GM19351 (cell line): ENCODE results near the gene CCT2.
A peak's percentile ranks its signal among the peaks of the same experiment; 100 is the strongest.
"Not testable (repeated sequence)": the region's sequence is repeated elsewhere in the genome, so short reads cannot be mapped to it uniquely, and the experiment has no call there.

Experiments
- ATAC-seq: cut with Tn5 transposase; IDR thresholded peaks from one replicate; pipeline ENCODE4 v1.9.1; 2021; ENCODE audit warnings: mild to moderate bottlenecking, moderate library complexity; ENCODE audit not compliant: unreplicated experiment

Gene CCT2

GRCh38 chr12:69588527-69588926 is 3.3 kb downstream of the CCT2 start:
- no peak for ATAC-seq

DNA sequence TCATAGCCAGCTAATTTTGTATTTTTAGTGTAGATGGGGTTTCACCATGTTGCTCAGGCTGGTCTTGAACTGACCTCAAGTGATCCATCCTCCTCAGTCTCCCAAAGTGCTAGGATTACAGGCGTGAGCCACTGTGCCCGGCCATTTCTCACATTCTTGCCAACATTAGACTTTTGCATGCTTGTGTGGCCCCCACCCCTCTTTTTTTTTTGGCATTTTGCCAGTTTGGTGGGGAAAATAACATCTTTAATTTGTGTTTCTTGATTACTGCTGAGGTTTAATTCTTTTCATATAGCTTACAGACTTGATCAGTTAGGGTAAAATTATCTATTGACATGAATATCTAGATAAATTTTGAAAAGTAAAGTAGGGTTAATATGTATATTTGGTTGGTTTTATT is 3.8 kb downstream of the CCT2 start:
- ATAC-seq: no peak

DNA sequence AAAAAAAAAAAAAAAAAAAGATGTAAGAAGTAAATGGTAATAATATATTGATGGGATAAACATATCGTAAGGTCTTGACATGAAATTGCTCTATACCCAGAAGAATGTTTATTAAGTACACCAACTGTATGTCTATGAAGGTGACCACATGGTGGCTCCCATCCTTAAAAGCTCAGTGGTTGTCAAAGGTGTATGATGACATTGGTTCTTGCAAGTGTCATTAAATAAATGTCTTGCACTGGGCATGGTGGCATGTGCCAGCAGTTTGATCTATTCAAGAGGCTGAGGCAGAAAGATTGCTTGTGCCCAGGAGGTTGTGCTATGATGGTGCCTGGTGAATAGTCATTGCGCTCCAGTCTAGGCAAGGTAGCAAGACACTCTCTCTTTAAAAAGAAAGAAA is 10.4 kb downstream of the CCT2 start:
- ATAC-seq: no peak

DNA sequence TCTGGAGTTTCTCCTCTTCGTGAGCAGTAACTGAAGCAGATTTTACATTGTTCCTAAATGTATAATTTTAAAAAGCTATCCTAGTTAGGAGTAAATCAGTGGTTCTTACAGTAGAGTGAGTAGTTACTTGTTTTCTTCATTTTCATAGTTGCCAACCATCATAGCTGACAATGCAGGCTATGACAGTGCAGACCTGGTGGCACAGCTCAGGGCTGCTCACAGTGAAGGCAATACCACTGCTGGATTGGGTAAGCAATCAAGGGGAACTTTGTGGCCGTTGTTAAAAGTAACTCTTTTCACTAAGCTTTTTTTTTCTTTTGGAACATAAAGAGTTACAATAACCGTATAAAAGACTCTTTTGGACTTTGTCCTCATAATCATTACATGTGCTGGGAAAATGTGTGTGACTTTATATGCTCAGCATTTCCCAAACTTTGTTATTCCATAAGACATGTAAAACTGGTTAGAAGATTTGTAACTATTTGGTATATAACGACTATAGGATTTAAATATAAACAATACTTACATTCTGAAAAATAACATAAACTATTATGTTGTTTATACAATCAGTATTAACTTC is 13.0 kb downstream of the CCT2 start:
- no peak for ATAC-seq

DNA sequence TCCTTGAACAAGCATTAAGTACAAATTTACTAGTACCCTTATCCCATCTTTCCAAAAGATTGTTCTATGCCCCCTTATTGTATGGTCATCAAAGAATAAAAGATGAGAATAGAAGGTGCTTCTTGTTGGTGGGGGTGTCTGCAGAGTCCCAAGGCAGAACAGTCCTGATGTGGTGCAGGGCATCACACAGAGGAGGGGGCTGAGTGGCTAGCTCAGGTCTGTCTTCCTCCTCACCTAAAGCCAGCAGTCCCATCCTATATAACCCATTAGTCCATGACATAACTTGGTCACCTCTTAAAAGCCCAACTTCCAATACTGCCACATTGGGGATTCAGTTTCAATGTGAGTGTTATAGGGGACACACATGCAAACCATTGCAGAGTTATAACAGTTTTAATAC is 15.5 kb downstream of the CCT2 start:
- no peak for ATAC-seq

DNA sequence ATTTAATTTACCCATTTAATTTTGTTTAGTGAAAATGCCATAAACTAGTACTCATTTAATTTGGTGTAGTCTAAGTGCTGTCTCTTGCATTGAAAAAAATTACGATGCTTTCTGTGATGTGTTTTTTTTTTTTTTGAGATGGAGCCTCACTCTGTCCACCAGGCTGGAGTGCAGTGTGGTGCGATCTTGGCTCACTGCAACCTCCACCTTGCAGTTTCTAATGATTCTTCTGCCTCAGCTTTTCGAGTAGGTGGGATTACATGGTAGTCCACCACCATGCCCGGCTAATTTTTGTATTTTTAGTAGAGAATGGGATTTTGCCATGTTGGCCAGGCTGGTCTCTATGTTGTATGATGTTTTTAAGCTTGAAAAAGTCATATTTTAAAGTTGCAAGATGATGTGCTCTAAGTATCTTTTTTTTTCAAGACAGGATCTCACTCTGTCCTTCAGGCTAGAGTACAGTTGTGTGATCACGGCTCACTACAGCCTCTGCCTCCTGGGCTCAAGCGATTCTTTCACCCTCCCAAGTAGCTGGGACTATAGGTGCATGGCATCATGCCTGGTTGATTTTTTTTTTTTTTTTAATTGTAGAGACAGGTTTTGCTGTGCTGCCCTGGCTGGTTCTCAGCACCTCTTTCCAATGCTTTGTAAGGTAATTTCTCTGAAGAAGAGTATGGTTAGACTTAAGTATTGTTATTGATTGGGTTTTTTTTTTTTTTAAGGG is 16.9 kb downstream of the CCT2 start:
- ATAC-seq: no peak

DNA sequence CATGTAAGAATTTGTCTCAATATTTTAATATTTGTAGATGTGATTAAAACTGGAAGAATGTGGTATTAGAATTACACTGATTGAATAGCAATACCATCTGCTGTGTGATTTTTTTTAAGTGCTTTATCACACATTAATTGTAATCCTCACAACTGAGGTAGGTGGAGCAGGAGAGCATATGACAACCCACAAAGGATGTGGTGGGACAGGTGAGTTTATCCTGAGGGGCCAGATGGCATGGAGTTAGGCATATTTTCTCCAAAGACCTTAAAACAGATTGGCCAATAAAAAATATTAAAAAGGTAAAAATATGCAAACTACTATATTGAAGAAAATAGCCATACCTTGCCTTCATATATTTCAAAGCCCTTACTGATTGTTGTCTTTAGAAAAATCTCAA is 17.7 kb downstream of the CCT2 start:
- ATAC-seq: no peak

DNA sequence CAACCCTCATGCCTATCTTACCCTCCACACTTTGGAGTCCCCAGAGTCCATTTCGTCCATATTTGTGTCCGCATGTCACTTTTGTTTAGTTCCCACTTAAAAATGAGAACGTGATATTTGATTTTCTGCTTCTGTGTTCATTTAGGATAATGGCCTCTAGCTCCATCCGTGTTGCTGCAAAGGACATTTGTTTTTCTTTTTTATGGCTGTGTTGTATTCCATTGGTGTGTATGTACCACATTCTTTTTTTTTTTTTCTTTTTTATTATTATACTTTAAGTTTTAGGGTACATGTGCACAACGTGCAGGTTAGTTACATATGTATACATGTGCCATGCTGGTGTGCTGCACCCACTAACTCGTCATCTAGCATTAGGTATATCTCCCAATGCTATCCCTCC is 18.3 kb downstream of the CCT2 start:
- not testable (repeated sequence) for ATAC-seq

- ATAC-seq: not testable (repeated sequence)
These were observed 19.0 kb downstream of the CCT2 start for GRCh38 chr12:69604275-69604674.

- no peak for ATAC-seq
These were observed 22.9 kb downstream of the CCT2 start for GRCh38 chr12:69608114-69608513.

DNA sequence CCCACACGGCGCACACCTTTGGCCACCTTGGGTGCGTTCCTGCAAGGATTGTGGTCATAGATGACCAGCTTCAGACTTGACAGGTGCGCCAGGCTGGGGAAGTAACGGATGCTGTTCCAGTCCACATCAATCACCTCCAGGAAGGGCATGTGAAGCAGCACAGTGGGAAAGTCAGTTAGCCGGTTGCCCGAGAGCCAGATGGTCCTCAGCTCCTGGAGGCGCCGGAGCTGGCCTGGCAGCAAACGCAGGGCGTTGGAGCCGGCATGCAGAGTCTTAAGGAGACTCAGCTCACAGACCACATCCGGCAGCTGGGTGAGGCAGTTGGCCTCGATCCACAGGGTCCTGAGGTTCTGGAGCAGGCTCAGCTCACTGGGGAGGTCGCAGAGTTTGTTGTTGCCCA is 24.9 kb downstream of the CCT2 start:
- ATAC-seq: no peak

- no peak for ATAC-seq
These were observed 25.5 kb downstream of the CCT2 start, which contains the start of gene LRRC10 for GRCh38 chr12:69610729-69611128. Gene LRRC10, minus strand, starts transcription at chr12:69610907. Its CDS starts 69 bp downstream, at chr12:69610838.

GRCh38 chr12:69613351-69613750 is 28.1 kb downstream of the CCT2 start:
- ATAC-seq: no peak

- no peak for ATAC-seq
These were observed 30.8 kb downstream of the CCT2 start for GRCh38 chr12:69616025-69616424.

DNA sequence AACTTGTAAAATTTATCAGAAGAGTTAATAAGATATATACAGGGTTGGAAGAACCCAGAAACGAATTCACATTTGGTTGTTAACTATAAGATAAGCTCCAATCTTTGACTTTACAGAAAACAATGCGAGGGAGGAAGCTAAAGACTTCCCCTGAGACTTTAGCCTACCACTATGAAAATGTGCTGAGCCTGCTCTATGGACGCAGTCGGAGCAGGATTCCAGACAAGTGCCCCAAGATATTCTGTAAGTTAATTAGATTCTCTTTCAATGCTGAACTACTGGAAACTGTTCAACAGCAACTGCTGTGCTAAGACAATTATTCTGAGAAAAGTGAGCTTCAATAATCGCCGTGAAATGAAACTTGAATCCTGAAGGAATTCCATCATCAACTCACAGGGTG is 33.8 kb downstream of the CCT2 start:
- ATAC-seq: no peak

DNA sequence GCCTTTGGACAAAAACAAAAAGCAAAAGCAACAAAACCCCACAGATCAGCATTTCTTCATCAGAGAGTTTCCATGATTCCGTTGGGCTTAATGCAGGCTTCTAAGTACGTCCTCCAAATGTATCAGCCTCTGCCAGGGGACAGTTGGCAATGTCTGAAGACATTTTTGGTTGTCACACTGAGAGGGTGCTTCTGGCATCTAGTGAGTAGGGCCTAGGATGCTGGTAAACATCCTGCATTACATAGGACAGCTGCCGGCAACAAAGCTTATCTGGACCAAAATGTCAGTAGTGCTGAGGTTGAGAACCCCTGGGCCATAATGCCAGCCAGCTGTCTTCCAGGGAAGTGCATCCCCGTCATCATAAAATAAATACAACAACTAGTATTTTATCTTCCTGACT is 34.8 kb downstream of the CCT2 start:
- ATAC-seq: no peak

GRCh38 chr12:69620921-69621320 is 35.7 kb downstream of the CCT2 start:
- no peak for ATAC-seq

DNA sequence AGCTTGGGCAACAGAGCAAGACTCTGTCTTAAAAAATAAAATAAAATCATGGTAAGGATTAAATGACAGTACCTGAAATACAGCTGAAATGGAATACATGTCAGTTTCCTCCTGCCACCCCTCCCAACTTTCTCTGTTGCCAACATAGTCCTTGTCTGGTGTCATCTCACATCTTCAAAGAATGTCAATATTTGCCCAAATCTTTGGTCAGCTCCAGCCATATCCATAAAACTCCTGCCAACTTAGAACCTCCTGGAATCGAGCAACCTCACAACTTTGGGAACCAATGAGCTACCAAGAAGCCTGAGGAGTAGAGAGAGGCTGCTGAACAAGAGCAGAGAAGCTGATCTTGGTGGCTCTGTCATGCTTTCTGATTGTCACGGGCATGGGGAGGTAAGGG is 36.3 kb downstream of the CCT2 start:
- no peak for ATAC-seq

DNA sequence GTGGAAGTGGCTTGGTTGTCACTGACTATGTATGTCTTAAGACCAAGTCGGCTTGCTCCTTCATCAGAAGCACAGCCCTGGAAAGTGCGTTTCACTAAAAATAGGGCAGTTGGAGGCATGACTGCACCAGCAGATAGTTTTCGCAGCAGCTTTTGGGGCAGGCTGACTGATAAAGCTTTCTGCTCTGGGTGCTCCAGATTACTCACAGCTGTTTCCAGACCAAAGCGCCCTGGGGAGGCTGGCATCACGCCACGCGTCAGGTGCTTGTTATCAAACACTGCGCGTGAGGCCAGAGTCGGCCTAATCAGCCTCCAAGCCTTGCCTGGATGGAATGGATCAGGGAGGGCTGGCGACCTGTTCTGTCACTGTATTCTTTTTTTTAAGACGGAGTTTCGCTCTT is 38.7 kb downstream of the CCT2 start:
- ATAC-seq: no peak

GRCh38 chr12:69627501-69627900 is 42.2 kb downstream of the CCT2 start:
- no peak for ATAC-seq

GRCh38 chr12:69630191-69630590 is 44.9 kb downstream of the CCT2 start:
- ATAC-seq: no peak

DNA sequence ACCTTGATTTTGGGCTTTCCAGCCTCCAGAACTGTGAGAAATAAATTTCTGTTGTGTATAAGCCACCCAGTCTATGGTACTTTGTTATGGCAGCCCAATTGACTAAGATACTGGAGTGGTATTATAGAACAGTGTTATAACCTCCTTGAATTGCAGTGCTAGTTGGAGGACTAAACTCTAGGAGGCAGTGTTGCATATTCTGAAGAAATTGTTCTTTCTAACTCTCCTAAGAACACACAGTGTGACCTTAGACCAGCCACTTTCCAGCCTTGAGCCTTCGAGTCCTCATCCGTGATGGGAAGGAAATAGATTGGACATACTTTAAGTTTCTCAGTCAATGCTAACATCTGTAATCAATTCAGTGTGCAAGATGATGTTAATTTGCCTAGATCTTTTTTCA is 47.8 kb downstream of the CCT2 start:
- peak; percentile 58 for ATAC-seq
